ENCODE results near the gene ERF. TPM values are rescaled to one million over a fixed set of nuclear protein-coding genes. Genes with fewer than 3 reads are reported as not detected.

The ERF gene
- polyA plus RNA-seq, 1 experiment = 31.1 TPM

GRCh38 chr19:42233678-42234292, 21.1 kb downstream of the ERF start:
- ChIA-PET POLR2A (interaction anchor here (0.7 to 1.2 kb wide), 3 partner anchors 9 to 17 kb away, joined by 3 to 6 read pairs (median 3); partner anchors contain the start of genes GSK3A and ZNF526), CTCF (interaction anchor here (1.0 to 1.4 kb wide), 4 partner anchors 9 to 126 kb away, joined by 3 to 4 read pairs (median 4); no protein-coding TSS in a partner anchor)
- H3K9me3 ChIP-seq (ENCODE audit: control insufficient read depth, insufficient read depth, low read length) = no peaks in the 10 kb centered on the region
- no peaks in the 10 kb centered on the region for H3K27me3 ChIP-seq (ENCODE audit: control insufficient read depth, insufficient read depth, low read length)
- no peak for TF ChIP-seq CTCF (IDR thresholded peaks at IDR 0.05; ENCODE audit: low read depth, low read length)
- DNase-seq (ENCODE audit: low read depth, low spot score) = no peak
- H3K4me3 ChIP-seq (ENCODE audit: low read depth, low read length) = no peak overlapping the region
- no peak overlapping the region for H3K27ac ChIP-seq (ENCODE audit: low read depth, low read length)

- Histone ChIP-seq H3K4me3 (ENCODE audit: low read depth, low read length) (no peak overlapping the region), H3K27me3 (ENCODE audit: control insufficient read depth, insufficient read depth, low read length) (no peaks in the 10 kb centered on the region), H3K27ac (ENCODE audit: low read depth, low read length) (no peak overlapping the region), H3K9me3 (ENCODE audit: control insufficient read depth, insufficient read depth, low read length) (no peaks in the 10 kb centered on the region)
- TF ChIP-seq CTCF (IDR thresholded peaks at IDR 0.05; ENCODE audit: low read depth, low read length) = no peak
- CTCF ChIA-PET = interaction anchor here (1.0 to 1.4 kb wide), 3 partner anchors 10 to 100 kb away, joined by 3 to 4 read pairs (median 3); no protein-coding TSS in a partner anchor
- POLR2A ChIA-PET = interaction anchor here (0.9 to 1.8 kb wide), 3 partner anchors 8 to 120 kb away, joined by 3 to 6 read pairs (median 4); no protein-coding TSS in a partner anchor
- no peak for DNase-seq (ENCODE audit: low read depth, low spot score)
Observed at GRCh38 chr19:42233106-42233505, 21.8 kb downstream of the ERF start.

- no peak for DNase-seq (ENCODE audit: low read depth, low spot score)
- no peak for TF ChIP-seq CTCF (IDR thresholded peaks at IDR 0.05; ENCODE audit: low read depth, low read length)
- ChIA-PET POLR2A (interaction anchor here (0.9 to 1.8 kb wide), 3 partner anchors 9 to 119 kb away, joined by 3 to 6 read pairs (median 4); no protein-coding TSS in a partner anchor), CTCF (interaction anchor here (0.6 to 1.4 kb wide), 3 partner anchors 9 to 124 kb away, joined by 3 to 6 read pairs (median 6); no protein-coding TSS in a partner anchor)
- no peaks in the 10 kb centered on the region for H3K27me3 ChIP-seq (ENCODE audit: control insufficient read depth, insufficient read depth, low read length)
- H3K4me3 ChIP-seq (ENCODE audit: low read depth, low read length) = no peak overlapping the region
- H3K27ac ChIP-seq (ENCODE audit: low read depth, low read length) = no peak overlapping the region
- H3K9me3 ChIP-seq (ENCODE audit: control insufficient read depth, insufficient read depth, low read length) = no peaks in the 10 kb centered on the region
Observed at GRCh38 chr19:42232435-42232834, 22.5 kb downstream of the ERF start.

GRCh38 chr19:42230571-42230970, 24.4 kb downstream of the ERF start:
- no peak overlapping the region for H3K4me3 ChIP-seq (ENCODE audit: low read depth, low read length)
- no peaks in the 10 kb centered on the region for H3K9me3 ChIP-seq (ENCODE audit: control insufficient read depth, insufficient read depth, low read length)
- H3K27me3 ChIP-seq (ENCODE audit: control insufficient read depth, insufficient read depth, low read length) = no peaks in the 10 kb centered on the region
- ChIA-PET CTCF (no interaction called here), POLR2A (no interaction called here)
- no peak for TF ChIP-seq CTCF (IDR thresholded peaks at IDR 0.05; ENCODE audit: low read depth, low read length)
- H3K27ac ChIP-seq (ENCODE audit: low read depth, low read length) = no peak overlapping the region
- no peak for DNase-seq (ENCODE audit: low read depth, low spot score)

- CTCF ChIA-PET = no interaction called here
- Histone ChIP-seq H3K27ac (ENCODE audit: low read depth, low read length) (peak overlapping the region; percentile 21), H3K9me3 (ENCODE audit: control insufficient read depth, insufficient read depth, low read length) (no peaks in the 10 kb centered on the region), H3K27me3 (ENCODE audit: control insufficient read depth, insufficient read depth, low read length) (no peaks in the 10 kb centered on the region), H3K4me3 (ENCODE audit: low read depth, low read length) (no peak overlapping the region)
- POLR2A ChIA-PET = no interaction called here
- no peak for DNase-seq (ENCODE audit: low read depth, low spot score)
- no peak for TF ChIP-seq CTCF (IDR thresholded peaks at IDR 0.05; ENCODE audit: low read depth, low read length)
Observed at GRCh38 chr19:42229855-42230351, 25.0 kb downstream of the ERF start.
